Central memory CD8-positive, alpha-beta T cell (primary cell): Measurements from ENCODE around the gene NOMO2.
"Not testable (repeated sequence)": the region's sequence is repeated elsewhere in the genome, so short reads cannot be mapped to it uniquely, and the experiment has no call there.

Experiments used
- ATAC-seq: fragments of 150-1000 bp; cut with Tn5 transposase; replicated peaks from 2 replicates; pipeline ENCODE4 v1.10.0; 2022; ENCODE audit warnings: mild to moderate bottlenecking, moderate FRiP score, moderate number of reproducible peaks; ENCODE audit not compliant: poor library complexity, severe bottlenecking; ENCODE audit errors: extremely low read depth
- DNase-seq, 2 donors: peaks; one replicate each; pipeline ENCODE4 v3.0.0; 2021; ENCODE audit warnings: low spot score in 2 of 2
- H3K27ac Mint-ChIP-seq: one replicate; pipeline ENCODE4 v1.8.0; 2022; ENCODE audit warnings: low read depth, mild to moderate bottlenecking, moderate library complexity, mixed read lengths
- H3K27me3 Mint-ChIP-seq: one replicate; pipeline ENCODE4 v1.8.0; 2022; ENCODE audit warnings: mixed read lengths
- H3K36me3 Mint-ChIP-seq: one replicate; pipeline ENCODE4 v1.8.0; 2022; ENCODE audit warnings: mild to moderate bottlenecking, moderate library complexity, mixed read lengths; ENCODE audit not compliant: insufficient read depth
- H3K4me1 Mint-ChIP-seq: one replicate; pipeline ENCODE4 v1.8.0; 2022; ENCODE audit warnings: mixed read lengths
- H3K4me3 Mint-ChIP-seq: one replicate; pipeline ENCODE4 v1.8.0; 2022; ENCODE audit warnings: mild to moderate bottlenecking, moderate library complexity, mixed read lengths
- H3K9me3 Mint-ChIP-seq: one replicate; pipeline ENCODE4 v1.8.0; 2022; ENCODE audit warnings: mixed read lengths

The NOMO2 gene

DNA sequence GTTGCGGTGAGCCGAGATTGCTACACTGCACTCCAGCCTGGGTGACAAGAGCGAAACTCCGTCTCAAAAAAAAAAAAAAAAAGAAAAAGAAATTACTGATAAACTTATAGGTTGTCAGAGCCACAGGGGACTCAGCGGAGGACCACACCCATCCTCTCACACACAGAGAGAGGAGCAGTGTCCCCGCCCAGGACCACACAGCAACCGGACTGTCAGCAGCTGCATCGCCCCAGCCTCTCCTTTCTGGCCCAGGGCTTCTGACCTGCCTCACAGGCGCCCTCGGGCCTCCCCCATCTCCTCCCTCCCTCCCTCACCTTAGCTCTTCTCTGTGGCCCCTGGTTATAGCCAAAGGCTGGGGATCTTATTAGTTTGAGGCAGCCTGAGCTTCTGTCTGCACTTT lies 27.9 kb upstream of the NOMO2 start:
- not testable (repeated sequence) for H3K36me3 Mint-ChIP-seq, H3K4me3 Mint-ChIP-seq, H3K4me1 Mint-ChIP-seq, ATAC-seq, H3K27me3 Mint-ChIP-seq, DNase-seq, H3K9me3 Mint-ChIP-seq, H3K27ac Mint-ChIP-seq

DNA sequence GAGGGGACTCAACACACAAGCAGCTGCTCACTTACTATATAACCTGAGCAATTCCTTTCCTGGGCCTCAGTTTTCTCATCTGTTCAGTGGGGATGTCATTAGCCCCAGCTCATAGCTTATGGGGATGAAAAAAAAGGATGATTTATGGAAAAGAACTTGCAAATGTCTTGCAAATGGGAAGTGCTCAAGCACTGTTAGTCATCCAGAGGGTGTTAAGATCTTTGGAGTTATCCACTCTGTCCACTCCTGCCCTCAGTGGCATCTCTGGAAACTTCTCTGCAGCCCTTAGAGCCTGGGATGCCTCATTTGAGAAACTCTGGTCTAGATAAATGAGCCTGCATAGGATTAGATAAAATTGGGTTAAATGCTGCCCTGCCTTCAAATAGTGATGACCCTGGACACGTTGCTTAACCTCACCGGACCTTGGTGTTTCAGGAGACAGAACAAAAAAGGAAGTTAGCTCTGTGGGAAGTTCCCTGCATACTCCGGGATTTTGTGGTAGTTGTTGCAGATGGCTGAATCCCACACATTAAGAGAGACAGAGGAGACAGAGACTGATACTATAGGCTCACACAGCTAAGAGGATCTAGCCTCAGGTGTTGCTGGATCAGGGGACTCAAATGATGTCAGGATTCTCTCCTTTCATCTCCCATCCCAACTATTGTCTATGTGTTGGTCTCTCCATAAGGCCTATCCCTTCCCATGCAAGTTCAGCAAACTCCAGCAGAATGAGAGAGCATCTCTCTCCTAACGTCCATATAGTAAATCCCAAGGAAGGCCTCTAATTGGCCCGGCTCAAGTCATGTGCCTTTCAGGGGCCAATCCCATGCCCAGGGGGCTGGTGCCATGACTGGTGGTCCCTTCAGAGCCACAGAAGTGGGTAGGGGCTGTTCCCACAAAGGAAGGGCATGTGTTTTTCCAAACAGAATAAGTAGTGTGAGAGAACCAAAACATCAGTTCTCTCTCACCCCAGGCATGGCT lies 25.0 kb upstream of the NOMO2 start:
- not testable (repeated sequence) for H3K9me3 Mint-ChIP-seq, ATAC-seq, H3K27me3 Mint-ChIP-seq, H3K4me3 Mint-ChIP-seq, H3K27ac Mint-ChIP-seq, DNase-seq, H3K36me3 Mint-ChIP-seq, H3K4me1 Mint-ChIP-seq

DNA sequence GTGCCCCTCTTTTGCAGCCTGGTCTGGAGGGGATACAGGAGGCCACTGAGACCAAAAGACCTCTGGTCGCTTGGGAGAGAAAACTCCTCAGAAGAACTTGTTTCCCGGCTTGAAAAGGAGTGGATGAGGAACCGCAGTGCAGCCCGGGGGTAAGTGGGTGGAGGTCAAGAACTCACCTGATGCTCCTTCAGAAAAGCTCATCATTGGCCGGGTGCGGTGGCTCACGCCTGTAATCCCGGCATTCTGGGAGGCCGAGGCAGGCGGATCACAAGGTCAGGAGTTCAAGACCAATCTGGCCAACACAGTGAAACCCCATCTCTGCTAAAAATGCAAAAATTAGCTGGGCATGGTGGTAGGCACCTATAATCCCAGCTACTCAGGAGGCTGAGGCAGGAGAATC lies 23.9 kb upstream of the NOMO2 start:
- not testable (repeated sequence) for ATAC-seq, H3K4me1 Mint-ChIP-seq, H3K27me3 Mint-ChIP-seq, DNase-seq, H3K27ac Mint-ChIP-seq, H3K9me3 Mint-ChIP-seq, H3K36me3 Mint-ChIP-seq, H3K4me3 Mint-ChIP-seq

DNA sequence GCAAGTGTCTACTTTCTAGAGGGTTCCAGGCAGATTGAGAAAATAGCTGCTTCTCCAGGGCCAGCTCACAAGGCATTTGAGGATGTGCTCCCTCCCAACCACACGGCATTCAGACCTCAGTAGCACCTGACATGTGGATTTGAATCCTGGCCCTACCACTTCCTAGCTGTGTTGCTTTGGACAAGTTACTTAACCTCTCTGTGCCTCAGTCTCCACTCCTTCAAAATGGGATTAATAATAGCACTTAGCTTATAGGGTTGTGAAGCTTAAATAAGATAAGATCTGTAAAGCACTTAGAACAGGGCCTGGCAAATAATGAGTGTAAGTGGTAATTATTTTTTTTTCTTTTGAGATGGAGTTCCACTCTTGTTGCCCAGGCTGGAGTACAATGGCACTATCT lies 21.0 kb upstream of the NOMO2 start:
- H3K27me3 Mint-ChIP-seq = peaks cover 3% of the 10 kb centered on the region
- no peak overlapping the region for H3K27ac Mint-ChIP-seq
- H3K9me3 Mint-ChIP-seq = no peaks in the 10 kb centered on the region
- no peak for DNase-seq
- ATAC-seq = no peak
- no peaks in the 10 kb centered on the region for H3K36me3 Mint-ChIP-seq
- H3K4me1 Mint-ChIP-seq = no peaks in the 10 kb centered on the region
- H3K4me3 Mint-ChIP-seq = no peak overlapping the region

DNA sequence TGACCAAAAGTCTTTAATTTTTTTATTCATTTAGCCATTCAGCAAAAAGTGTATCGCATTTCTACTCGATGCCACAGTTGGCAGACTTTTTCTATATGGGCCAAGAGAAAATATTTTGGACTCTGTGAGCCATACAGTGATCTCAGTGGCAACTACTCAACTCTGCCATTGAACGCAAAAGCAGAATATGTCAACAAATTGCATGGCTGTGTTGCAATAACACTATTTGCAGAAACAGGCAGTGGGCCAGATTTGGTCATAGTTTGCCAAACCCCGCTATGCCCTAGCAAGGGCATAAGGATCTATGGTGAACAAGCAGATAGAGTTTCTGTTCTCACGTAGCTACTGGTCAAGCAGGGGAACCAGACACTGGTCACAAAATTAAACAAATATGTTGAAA lies 18.5 kb upstream of the NOMO2 start:
- not testable (repeated sequence) for H3K36me3 Mint-ChIP-seq, H3K4me3 Mint-ChIP-seq, H3K9me3 Mint-ChIP-seq, H3K4me1 Mint-ChIP-seq, H3K27me3 Mint-ChIP-seq, ATAC-seq, H3K27ac Mint-ChIP-seq, DNase-seq

DNA sequence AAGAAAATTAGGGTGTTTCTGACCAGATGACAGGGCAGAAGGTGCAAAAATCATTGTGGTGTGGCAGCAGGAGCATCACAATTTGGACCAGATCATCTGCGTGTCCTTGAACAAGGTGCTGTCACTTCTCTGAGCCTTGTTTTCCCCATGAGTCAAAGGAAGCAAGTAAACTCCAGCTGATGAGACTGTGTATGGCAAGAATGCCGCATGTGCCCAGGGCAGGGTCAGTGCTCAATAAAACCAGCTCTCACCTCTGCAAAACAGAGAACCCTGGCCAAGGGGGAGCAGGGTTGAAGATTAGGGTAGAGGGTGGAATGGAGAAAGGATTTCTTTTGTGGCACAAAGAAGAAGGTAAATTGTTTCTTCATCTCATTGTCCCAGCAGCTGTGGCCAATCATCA lies 17.4 kb upstream of the NOMO2 start:
- not testable (repeated sequence) for H3K27me3 Mint-ChIP-seq, H3K4me1 Mint-ChIP-seq, H3K9me3 Mint-ChIP-seq, H3K4me3 Mint-ChIP-seq, H3K36me3 Mint-ChIP-seq, ATAC-seq, H3K27ac Mint-ChIP-seq, DNase-seq

DNA sequence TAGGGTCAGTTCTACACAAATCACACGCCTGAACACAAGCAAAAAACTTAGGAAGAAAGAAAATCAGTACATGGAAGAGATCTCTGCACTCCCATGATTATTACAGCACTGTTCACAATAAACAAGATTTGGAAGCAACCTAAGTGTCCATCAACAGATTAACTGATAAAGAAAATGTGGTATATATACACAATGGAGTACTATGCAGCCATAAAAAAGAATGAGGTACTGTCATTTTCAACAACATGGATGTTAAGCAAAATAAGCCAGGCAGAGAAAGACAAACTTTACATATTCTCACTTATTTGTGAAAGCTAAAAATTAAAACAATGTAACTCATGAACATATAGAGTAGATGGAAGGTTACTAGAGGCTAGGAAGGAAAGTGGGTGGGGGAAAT lies 16.0 kb upstream of the NOMO2 start:
- ATAC-seq, H3K4me1 Mint-ChIP-seq, H3K36me3 Mint-ChIP-seq, H3K27ac Mint-ChIP-seq, H3K27me3 Mint-ChIP-seq, H3K9me3 Mint-ChIP-seq, DNase-seq, H3K4me3 Mint-ChIP-seq: not testable (repeated sequence)

DNA sequence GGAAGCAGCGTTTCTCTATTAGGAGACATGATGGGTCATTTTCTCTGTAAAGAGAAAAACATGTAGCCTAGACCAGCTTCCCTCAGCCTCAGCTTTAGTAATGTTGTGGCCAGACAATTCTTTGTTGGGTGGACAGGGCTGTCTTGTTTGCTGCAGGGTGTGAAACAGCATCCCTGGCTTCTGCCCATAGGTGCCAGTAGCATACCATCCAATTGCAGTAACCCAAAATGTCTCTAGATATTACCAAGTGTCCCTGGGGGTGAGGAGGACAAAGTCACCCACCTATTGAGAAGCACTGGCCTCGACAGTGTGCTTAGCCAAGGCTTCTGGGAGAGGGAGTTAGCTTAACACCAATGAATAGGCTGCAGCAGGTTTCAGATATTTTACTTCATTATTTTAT lies 14.0 kb upstream of the NOMO2 start:
- not testable (repeated sequence) for H3K27ac Mint-ChIP-seq, H3K4me3 Mint-ChIP-seq, DNase-seq, H3K9me3 Mint-ChIP-seq, H3K4me1 Mint-ChIP-seq, ATAC-seq, H3K27me3 Mint-ChIP-seq, H3K36me3 Mint-ChIP-seq

DNA sequence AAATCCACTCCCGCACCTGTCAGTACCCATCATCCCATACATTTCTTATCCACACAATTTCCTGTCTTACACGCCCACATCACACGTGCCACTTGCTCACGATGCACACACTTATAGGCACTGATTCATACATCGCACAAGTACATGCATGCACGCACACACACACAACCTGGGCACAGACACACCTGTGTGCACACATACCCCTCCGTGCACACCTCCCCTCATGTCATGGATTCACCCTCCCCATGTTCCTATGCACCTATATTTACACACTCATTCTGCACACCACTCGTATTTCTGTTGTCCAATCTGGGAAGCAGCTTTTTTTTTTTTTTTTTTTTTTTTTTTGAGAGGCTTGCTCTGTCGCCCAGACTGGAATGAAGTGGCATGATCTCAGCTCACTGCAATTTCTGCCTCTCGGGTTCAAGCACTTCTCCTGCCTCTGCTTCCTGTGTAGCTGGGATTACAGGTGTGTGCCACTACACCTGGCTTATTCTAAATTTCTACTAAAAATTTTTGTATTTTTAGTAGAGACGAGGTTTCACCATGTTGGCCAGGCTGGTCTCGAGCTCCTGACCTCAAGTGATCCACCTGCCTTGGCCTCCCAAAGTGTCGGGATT lies 13.5 kb upstream of the NOMO2 start:
- not testable (repeated sequence) for H3K9me3 Mint-ChIP-seq, H3K4me1 Mint-ChIP-seq, DNase-seq, H3K4me3 Mint-ChIP-seq, H3K27me3 Mint-ChIP-seq, H3K36me3 Mint-ChIP-seq, H3K27ac Mint-ChIP-seq, ATAC-seq

DNA sequence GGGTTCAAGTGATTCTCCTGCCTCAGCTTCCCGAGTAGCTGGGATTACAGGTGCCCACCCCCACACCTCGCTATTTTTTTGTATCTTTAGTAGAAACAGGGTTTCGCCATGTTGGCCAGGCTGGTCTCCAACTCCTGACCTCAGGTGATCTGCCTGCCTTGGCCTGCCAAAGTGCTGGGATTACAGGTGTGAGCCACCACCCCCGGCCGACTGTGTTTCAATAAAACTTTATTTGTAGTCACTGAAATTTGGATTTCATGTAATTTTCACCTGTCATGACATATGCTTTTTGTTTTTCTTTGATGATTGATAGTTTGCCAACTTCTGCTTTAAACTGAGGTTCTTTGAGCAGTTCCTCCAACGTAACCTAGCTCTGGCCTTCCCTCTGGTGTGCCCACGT lies 12.0 kb upstream of the NOMO2 start:
- H3K4me3 Mint-ChIP-seq, H3K4me1 Mint-ChIP-seq, H3K36me3 Mint-ChIP-seq, H3K27ac Mint-ChIP-seq, DNase-seq, H3K9me3 Mint-ChIP-seq, H3K27me3 Mint-ChIP-seq, ATAC-seq: not testable (repeated sequence)

DNA sequence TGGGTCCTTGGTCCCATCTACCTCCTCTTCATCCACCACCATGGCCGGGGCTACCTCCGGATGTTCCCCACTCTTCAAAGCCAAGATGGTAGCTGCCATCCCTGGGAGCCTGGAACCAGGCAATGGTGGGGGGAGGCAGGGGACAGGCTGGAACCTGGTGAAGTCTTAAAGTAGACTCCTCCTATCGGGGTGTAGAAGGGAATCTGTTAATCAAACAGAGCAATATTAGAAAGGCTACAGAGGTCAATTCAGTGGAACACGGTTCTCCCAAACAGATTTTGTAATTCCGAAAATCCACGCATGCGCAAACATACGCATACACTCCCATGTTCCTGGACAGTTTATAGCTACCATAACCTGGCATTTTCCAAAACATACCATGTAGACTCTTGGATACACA lies 11.1 kb upstream of the NOMO2 start:
- ATAC-seq, H3K9me3 Mint-ChIP-seq, H3K36me3 Mint-ChIP-seq, H3K27me3 Mint-ChIP-seq, DNase-seq, H3K4me3 Mint-ChIP-seq, H3K4me1 Mint-ChIP-seq, H3K27ac Mint-ChIP-seq: not testable (repeated sequence)

DNA sequence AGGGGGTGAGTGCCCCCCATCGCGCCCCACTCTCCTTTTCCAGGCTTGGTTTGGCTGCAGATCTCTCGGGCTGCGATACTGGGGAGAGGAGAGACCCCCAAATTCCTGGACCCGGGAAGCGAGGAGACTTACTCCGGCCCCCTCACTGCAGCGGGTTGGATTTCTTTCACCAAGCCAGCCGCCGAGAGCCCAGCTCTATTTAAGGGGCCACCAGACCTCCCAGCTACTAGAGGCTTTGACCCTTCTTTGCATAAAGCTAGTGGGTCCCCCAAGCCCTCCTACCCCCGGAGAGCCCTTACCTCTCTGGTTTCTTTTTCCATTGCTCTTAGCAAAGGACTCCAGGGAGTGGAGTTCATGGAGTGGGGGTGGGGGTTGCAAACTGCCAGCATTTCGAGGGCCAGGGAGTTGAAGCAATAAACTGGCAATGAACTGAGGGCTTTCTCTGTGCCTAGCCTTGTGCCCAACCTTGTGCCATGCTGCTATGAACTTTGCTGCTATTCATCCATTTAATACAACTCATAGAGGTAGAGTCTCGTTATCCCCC lies 9.5 kb upstream of the NOMO2 start:
- H3K36me3 Mint-ChIP-seq, ATAC-seq: not testable (repeated sequence)

More for the DNA sequence above, 9.5 kb upstream of the NOMO2 start:
- not testable (repeated sequence) for H3K4me1 Mint-ChIP-seq, DNase-seq, H3K4me3 Mint-ChIP-seq, H3K9me3 Mint-ChIP-seq, H3K27me3 Mint-ChIP-seq, H3K27ac Mint-ChIP-seq
